Lung (tissue), 12 donors: ENCODE data around the gene BTAF1. TPM values are rescaled to one million over a fixed set of nuclear protein-coding genes. Genes with fewer than 3 reads are reported as not detected.

Source experiments
- ATAC-seq: fragments of 200-7000 bp; cut with Tn5 transposase; one replicate; pipeline ENCODE4 v1.9.1; 2020; ENCODE audit warnings: moderate number of reproducible peaks; ENCODE audit not compliant: insufficient read depth, low FRiP score
- DNase-seq, 3 donors: peaks; one replicate each; pipeline ENCODE4 v3.0.0-alpha.2; 2013 to 2017
- H3K27ac ChIP-seq, 2 donors: one replicate each; pipeline ENCODE4 v1.5.1; 2013; ENCODE audit warnings: mild to moderate bottlenecking in 2 of 2, moderate library complexity in 2 of 2, control low read depth in 1 of 2, inconsistent platforms in 1 of 2, low read depth in 1 of 2, low read length in 1 of 2
- H3K27me3 ChIP-seq, 3 donors: one replicate each; pipeline ENCODE4 v1.5.1; 2013; ENCODE audit warnings: low read length in 2 of 3; ENCODE audit not compliant: control insufficient read depth in 3 of 3, insufficient read depth in 3 of 3
- H3K36me3 ChIP-seq, 4 donors: one replicate each; pipeline ENCODE4 v1.5.1; 2013; ENCODE audit warnings: low read length in 4 of 4, mild to moderate bottlenecking in 1 of 4, moderate library complexity in 1 of 4; ENCODE audit not compliant: control insufficient read depth in 4 of 4, insufficient read depth in 4 of 4
- H3K4me1 ChIP-seq, 5 donors: one replicate each; pipeline ENCODE4 v1.5.1; 2013; ENCODE audit warnings: low read length in 5 of 5, mild to moderate bottlenecking in 2 of 5, moderate library complexity in 1 of 5; ENCODE audit not compliant: control insufficient read depth in 5 of 5, insufficient read depth in 5 of 5
- H3K4me3 ChIP-seq: one replicate; pipeline ENCODE4 v1.5.1; 2013; ENCODE audit warnings: mild to moderate bottlenecking, control low read depth, moderate library complexity
- H3K9ac ChIP-seq, 2 donors: one replicate each; pipeline ENCODE4 v1.5.1; 2013; ENCODE audit warnings: low read length in 2 of 2, control low read depth in 1 of 2; ENCODE audit not compliant: insufficient read depth in 1 of 2
- H3K9me3 ChIP-seq, 4 donors: one replicate each; pipeline ENCODE4 v1.5.1; 2013; ENCODE audit warnings: low read length in 3 of 4, mild to moderate bottlenecking in 1 of 4, moderate library complexity in 1 of 4; ENCODE audit not compliant: control insufficient read depth in 4 of 4, insufficient read depth in 3 of 4
- CTCF ChIP-seq: IDR thresholded peaks from 2 replicates; pipeline ENCODE4 v1.5.1; 2012; ENCODE audit warnings: mild to moderate bottlenecking; ENCODE audit errors: control extremely low read depth, extremely low read depth
- WGBS, 2 donors: extraction: QIAGEN DNeasy Blood & Tissue Kit; methylation state at CpG; one replicate each; pipeline ENCODE4 v1.1.7; 2013; 5-methylcytosine and 5-hydroxymethylcytosine counted together
- polyA plus RNA-seq, 2 donors: library from polyadenylated mRNA; stranded (reverse); fragments of 200-250 nt; gene quantifications; one replicate each; pipeline ENCODE4 v1.2.1, GENCODE V29; 2013
- total RNA-seq, 2 donors: library from RNA; depleted of rRNA in 1 of 2; stranded (reverse); fragments of >200 nt in 1 of 2; gene quantifications; one replicate each; pipeline ENCODE4 v1.2.1, GENCODE V29; 2014 to 2021
- donor health status: control.
- donor health status: control.
- donor health status: Bipolar disorder and iron deficiency.
- donor health status: healthy.
- donor health status: DM: yes; HTN: yes; CAD: no.

BTAF1 gene
- total and polyA plus RNA-seq, 4 donors, result 8.5 to 80.0 (median 20.2) TPM

- Histone ChIP-seq H3K36me3 (no peaks in the 10 kb centered on the region), H3K9me3 (no peaks in the 10 kb centered on the region), H3K4me3 (no peak overlapping the region), H3K27me3 (no peaks in the 10 kb centered on the region), H3K4me1 (peaks cover 0 to 7% (median 0%) of the 10 kb centered on the region in 5 donors), H3K9ac (no peak overlapping the region), H3K27ac (no peak overlapping the region)
- no peak for TF ChIP-seq CTCF
- 77 to 80% methylated on average over 1 of the region's 1 CpG for WGBS, 2 donors
- no peak for ATAC-seq
- DNase-seq, result no peak
These were observed 145.3 kb downstream of the BTAF1 start for GRCh38 chr10:92068900-92069299.

GRCh38 chr10:92074126-92074887, 150.7 kb downstream of the BTAF1 start:
- no peak for DNase-seq
- no peaks in the 10 kb centered on the region for H3K27me3 ChIP-seq
- no peak overlapping the region for H3K4me3 ChIP-seq
- no peak for ATAC-seq
- H3K4me1 ChIP-seq, result peaks cover 0 to 5% (median 0%) of the 10 kb centered on the region in 5 donors
- no peak overlapping the region for H3K27ac ChIP-seq
- H3K9ac ChIP-seq, result no peak overlapping the region
- TF ChIP-seq CTCF, result no peak
- no peaks in the 10 kb centered on the region for H3K9me3 ChIP-seq
- 78 to 92% methylated on average over 6 of the region's 6 CpGs for WGBS, 2 donors
- peaks cover 0 to 11% (median 3%) of the 10 kb centered on the region in 4 donors for H3K36me3 ChIP-seq

- Histone ChIP-seq H3K27ac (no peak overlapping the region), H3K4me3 (no peak overlapping the region), H3K27me3 (no peaks in the 10 kb centered on the region), H3K4me1 (peaks cover 0 to 5% (median 0%) of the 10 kb centered on the region in 5 donors), H3K36me3 (peaks cover 0 to 11% (median 5%) of the 10 kb centered on the region in 4 donors), H3K9me3 (no peaks in the 10 kb centered on the region), H3K9ac (no peak overlapping the region)
- TF ChIP-seq CTCF, result no peak
- DNase-seq (no peak), ATAC-seq (no peak)
These were observed 152.3 kb downstream of the BTAF1 start for GRCh38 chr10:92075829-92076228.
